ENCODE results near the gene CGB1.

GRCh38 chr19:49006905-49007304 is 29.8 kb downstream of the CGB1 start:
- no peak for TF ChIP-seq POLR2AphosphoS5 (IDR thresholded peaks at IDR 0.05)
- no peak for TF ChIP-seq CTCF (IDR thresholded peaks at IDR 0.05)
- TF ChIP-seq POLR2A (IDR thresholded peaks at IDR 0.05), result no peak

Data from breast epithelium (tissue), 3 donors.